HG03064 (cell line): Measurements from ENCODE around the gene C5AR1.
"Not testable (repeated sequence)": the region's sequence is repeated elsewhere in the genome, so short reads cannot be mapped to it uniquely, and the experiment has no call there.

ENCODE experiments used
- ATAC-seq: cut with Tn5 transposase; IDR thresholded peaks from one replicate; pipeline ENCODE4 v1.9.1; 2021; ENCODE audit warnings: low read depth; ENCODE audit not compliant: unreplicated experiment

C5AR1 gene

GRCh38 chr19:47324502-47324901 lies 14.8 kb downstream of the C5AR1 start:
- ATAC-seq: no peak

DNA sequence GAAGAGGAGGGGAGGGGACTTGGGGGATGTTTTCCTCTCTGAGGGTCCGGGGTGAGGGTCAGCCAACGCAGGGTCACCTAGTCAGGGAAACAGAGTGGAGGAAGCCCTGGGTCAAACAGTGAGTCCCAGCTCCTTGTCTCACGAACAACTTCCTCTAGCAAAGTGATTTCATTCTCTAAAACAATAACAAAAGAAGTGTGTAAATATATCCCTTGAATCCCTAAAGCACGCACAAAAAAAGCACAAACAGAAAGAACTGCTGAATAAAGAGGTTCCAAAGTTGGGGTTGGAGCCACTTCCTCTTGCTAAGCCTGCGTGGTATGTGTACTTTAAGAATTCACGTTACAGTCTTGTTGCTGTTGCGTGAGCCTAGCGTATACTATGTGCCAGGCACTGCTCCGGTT lies 20.8 kb downstream of the C5AR1 start:
- no peak for ATAC-seq

- no peak for ATAC-seq
Observed at GRCh38 chr19:47331490-47331889, 21.8 kb downstream of the C5AR1 start.

- no peak for ATAC-seq
Observed at GRCh38 chr19:47331931-47332547, 22.4 kb downstream of the C5AR1 start, which contains the start of gene C5AR2. TSS of gene C5AR2 (plus strand) at chr19:47332175. CDS start at chr19:47340800, 8,625 bp downstream.

DNA sequence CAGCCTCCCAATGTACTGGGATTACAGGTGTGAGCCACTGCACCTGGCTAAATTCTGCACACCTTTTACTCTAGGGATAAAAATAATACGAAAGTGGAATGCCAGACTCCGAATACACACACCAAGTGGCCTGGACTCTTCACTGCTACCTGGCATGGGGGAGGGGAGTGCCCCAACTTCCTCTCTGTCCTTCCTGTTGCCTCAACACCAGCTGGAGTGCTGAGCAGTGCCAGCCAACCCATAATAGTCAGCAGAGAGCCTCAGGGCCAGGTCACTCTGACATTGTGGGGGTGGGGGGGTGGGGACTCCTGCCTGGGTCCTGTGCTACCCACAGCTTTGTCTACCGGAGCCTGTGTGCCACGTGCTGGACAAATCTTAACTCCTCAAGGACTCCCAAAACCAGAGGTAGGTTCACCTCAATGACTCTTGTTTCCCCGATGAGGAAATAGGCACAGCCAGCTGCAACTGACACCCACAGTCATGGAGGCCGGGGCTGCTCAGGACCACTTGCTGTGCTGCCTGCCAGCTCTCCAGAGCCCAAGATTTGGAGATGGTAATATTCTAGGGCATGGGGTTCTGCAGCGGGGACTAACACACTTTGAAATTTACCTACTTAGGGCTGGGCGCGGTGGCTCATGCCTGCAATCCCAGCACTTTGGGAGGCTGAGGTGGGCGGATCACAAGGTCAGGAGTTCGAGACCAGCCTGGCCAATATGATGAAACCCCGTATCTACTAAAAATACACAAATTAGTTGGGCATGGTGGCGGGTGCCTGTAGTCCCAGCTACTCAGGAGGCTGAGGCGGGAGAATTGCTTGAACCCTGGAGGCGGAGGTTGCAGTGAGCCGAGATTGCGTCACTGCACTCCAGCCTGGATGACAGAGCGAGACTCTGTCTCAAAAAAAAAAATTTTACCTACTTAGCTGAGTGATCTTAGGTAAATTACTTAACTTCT lies 27.4 kb downstream of the C5AR1 start:
- not testable (repeated sequence) for ATAC-seq

DNA sequence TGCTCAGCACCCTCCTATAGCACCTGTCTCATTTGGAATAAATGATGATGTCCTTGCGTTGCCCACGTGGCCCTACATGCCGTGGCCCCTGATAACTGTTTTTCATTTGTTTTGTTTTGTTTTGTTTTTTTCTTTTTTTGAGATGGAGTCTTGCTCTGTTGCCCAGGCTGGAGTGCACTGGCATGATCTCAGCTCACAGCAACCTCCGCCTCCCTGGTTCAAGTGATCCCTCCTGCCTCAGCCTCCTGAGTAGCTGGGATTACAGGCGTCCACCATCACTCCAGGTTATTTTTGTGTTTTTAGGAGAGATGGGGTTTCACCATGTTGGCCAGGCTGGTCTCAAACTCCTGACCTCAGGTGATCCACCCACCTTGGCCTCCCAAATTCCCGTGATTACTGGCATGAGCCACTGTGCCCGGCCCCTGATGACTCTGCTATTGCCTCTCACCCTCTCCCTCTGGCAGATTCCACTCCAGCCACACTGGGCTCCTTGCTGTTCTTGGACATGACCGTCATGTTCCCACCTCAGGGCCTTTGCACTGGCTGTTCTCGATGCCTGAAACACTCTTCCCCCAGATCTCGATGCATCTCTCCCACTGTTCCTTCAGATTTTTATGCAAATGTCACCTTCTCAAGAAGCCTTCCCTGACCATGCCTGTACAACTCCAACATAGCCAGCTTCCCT lies 29.7 kb downstream of the C5AR1 start:
- no peak for ATAC-seq

- no peak for ATAC-seq
Observed at GRCh38 chr19:47340477-47341208, 31.0 kb downstream of the C5AR1 start.

- no peak for ATAC-seq
Observed at GRCh38 chr19:47341734-47342133, 32.1 kb downstream of the C5AR1 start.

DNA sequence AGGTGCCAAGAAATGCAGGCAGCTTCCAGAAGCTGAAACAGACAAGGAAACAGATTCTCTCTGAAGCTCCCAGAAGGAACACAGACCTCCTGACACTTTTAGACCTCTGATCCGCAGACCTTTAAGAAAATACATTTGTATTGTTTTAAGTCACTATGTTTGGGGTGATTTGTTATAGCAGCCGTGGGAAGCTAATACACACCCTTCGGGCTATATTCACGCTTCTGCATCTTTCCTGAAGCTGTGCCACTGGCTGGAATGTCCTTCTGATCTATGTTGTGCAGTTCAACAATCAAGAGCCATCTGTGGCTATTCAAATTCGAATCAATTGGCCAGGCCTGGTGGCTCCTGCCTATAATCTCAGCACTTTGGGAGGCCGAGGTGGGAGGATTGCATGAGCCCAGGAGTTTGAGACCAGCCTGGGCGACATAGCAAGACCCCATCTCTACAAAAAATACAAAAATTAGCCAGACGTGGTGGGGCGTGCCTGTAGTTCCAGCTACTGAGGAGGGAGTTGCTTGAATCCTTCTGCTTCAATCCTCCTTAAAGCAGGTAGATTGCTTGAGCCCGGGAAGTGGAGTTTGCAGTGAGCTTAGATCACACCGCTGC lies 33.6 kb downstream of the C5AR1 start:
- ATAC-seq: no peak

DNA sequence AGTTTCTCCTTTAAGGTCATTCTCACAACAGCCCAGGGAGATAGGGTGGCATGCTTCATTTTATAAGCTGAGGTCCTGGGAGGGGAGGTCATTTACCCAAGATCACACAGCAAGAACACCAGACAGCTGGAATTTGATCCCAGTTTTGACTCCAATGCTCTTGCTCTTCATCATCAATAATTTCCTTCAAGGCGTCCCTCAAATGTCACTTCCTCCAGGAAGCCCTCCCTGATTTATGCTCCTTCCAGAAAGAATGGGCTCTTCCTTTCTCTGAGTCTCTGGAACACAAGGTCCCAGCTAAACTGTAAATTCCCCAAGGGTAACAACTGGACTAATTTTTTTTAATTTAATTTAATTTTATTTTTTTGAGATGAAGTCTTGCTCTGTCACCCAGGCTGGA lies 34.8 kb downstream of the C5AR1 start:
- ATAC-seq: no peak

DNA sequence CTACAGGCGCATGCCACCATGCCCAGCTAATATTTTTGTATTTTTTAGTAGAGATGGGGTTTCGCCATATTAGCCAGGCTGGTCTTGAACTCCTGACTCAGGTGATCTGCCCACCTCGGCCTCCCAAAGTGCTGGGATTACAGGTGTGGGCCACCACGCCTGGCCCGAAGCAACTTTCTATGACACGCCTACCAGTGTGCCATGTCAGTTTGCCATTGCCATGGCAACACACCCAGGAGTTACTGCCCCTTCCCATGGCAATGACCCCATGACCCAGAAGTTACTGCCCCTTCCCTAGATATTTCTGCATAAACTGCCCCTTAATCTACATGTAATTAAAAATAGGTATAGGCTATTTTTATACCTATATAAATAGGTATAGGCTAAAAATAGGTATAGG lies 36.4 kb downstream of the C5AR1 start:
- ATAC-seq: not testable (repeated sequence)

GRCh38 chr19:47348819-47349795 lies 39.4 kb downstream of the C5AR1 start, which contains the start of gene DHX34:
TSS of gene DHX34 (plus strand) at chr19:47349315. CDS start at chr19:47353031, 3,716 bp downstream.
- ATAC-seq: peak; percentile 80

GRCh38 chr19:47350630-47351029 lies 41.0 kb downstream of the C5AR1 start:
- no peak for ATAC-seq

GRCh38 chr19:47351548-47351947 lies 41.9 kb downstream of the C5AR1 start:
- no peak for ATAC-seq

GRCh38 chr19:47352095-47352494 lies 42.4 kb downstream of the C5AR1 start:
- ATAC-seq: no peak

DNA sequence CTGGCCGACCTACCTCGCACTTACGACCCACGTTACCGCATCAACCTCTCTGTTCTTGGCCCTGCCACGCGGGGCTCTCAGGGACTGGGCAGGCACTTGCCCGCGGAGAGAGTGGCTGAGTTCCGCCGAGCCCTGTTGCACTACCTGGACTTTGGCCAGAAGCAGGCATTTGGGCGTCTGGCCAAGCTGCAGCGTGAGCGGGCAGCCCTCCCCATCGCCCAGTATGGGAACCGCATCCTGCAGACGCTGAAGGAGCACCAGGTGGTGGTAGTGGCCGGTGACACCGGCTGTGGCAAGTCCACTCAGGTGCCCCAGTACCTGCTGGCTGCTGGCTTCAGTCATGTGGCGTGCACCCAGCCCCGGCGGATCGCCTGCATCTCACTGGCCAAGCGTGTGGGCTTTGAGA lies 43.6 kb downstream of the C5AR1 start:
- ATAC-seq: no peak

DNA sequence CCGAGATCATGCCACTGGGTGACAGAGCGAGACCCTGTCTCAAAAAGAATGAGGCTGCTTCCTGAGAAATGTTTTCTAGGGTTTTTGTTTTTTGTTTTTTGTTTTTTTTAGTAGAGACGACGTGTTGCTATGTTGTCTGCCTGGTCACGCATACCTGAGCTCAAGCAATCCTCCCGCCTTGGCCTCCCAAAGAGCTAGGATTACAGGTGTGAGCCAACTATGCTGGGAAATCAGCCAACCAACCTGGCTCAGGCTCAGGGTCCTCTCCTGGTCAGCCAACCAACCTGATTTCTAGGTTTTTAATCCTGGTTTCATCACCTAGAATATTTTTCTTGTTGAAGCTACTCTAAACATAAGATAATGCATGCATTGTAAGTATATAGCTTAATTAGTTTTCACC lies 47.2 kb downstream of the C5AR1 start:
- ATAC-seq: no peak

GRCh38 chr19:47357788-47358680 lies 48.4 kb downstream of the C5AR1 start:
- no peak for ATAC-seq
